ENCODE measurements around the gene PPDPF. TPM values are rescaled to one million over a fixed set of nuclear protein-coding genes. Genes with fewer than 3 reads are reported as not detected.

The PPDPF gene
- total RNA-seq, 1 experiment from 2014 or later: 149 TPM

- TF ChIP-seq, protein P1, sequence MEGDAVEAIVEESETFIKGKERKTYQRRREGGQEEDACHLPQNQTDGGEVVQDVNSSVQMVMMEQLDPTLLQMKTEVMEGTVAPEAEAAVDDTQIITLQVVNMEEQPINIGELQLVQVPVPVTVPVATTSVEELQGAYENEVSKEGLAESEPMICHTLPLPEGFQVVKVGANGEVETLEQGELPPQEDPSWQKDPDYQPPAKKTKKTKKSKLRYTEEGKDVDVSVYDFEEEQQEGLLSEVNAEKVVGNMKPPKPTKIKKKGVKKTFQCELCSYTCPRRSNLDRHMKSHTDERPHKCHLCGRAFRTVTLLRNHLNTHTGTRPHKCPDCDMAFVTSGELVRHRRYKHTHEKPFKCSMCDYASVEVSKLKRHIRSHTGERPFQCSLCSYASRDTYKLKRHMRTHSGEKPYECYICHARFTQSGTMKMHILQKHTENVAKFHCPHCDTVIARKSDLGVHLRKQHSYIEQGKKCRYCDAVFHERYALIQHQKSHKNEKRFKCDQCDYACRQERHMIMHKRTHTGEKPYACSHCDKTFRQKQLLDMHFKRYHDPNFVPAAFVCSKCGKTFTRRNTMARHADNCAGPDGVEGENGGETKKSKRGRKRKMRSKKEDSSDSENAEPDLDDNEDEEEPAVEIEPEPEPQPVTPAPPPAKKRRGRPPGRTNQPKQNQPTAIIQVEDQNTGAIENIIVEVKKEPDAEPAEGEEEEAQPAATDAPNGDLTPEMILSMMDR (conservative IDR thresholded peaks at IDR 0.05): no peak
- DNase-seq: no peak
- H4K20me1 ChIP-seq (ENCODE audit: control insufficient read depth, insufficient read depth, insufficient read length): peaks cover 3% of the 10 kb centered on the region
- Mint-ChIP-seq H3K27me3 (ENCODE audit: low read depth) (no peaks in the 10 kb centered on the region), H3K4me3 (no peak overlapping the region), H3K27ac (no peak overlapping the region), H3K9me3 (no peaks in the 10 kb centered on the region), H3K36me3 (ENCODE audit: insufficient read depth in 1 of 3, low read depth in 3 of 3) (no peaks in the 10 kb centered on the region; a peak in 1 of 7 replicates), H3K4me1 (peaks cover 15 to 32% of the 10 kb centered on the region in 2 experiments)
- no peaks in the 10 kb centered on the region for H3K27me3 ChIP-seq (ENCODE audit: insufficient read depth, low read length)
- no CpG with 5 or more reads among the region's 58 CpGs for WGBS (ENCODE audit: extremely low coverage, insufficient read length, low lambda C conversion rate)
- no peaks in the 10 kb centered on the region for H3K79me1 ChIP-seq (ENCODE audit: insufficient read depth, low read depth, low read length, poor library complexity, severe bottlenecking)
- no peaks in the 10 kb centered on the region for H3K79me2 ChIP-seq (ENCODE audit: insufficient read depth, low read length)
- no peak overlapping the region for H2BK120ac ChIP-seq (ENCODE audit: low read depth, low read length, poor library complexity, severe bottlenecking)
- H4K8ac ChIP-seq (replicated peaks; ENCODE audit: insufficient read length, low read depth, low read length): no peak overlapping the region
- H2AFZ ChIP-seq (ENCODE audit: low read length): no peak overlapping the region
- no peak overlapping the region for H3K27ac ChIP-seq (ENCODE audit: insufficient read length, low read depth, low read length)
- H4K5ac ChIP-seq (ENCODE audit: insufficient read length, low read depth, low read length): no peak overlapping the region
- no peak overlapping the region for H3T11ph ChIP-seq (ENCODE audit: low read length)
- H3K9ac ChIP-seq (ENCODE audit: extremely low read depth, insufficient read length, low read length): no peak overlapping the region
- no peak overlapping the region for H2BK12ac ChIP-seq (ENCODE audit: insufficient read length, low read depth, low read length)
- no peak overlapping the region for H2BK15ac ChIP-seq (ENCODE audit: low read depth, low read length)
- no peak overlapping the region for H3K23ac ChIP-seq (ENCODE audit: insufficient read length, low read depth, low read length)
- H3K9me3 ChIP-seq (ENCODE audit: control insufficient read depth, low read depth, low read length): no peaks in the 10 kb centered on the region
- no peak overlapping the region for H4K91ac ChIP-seq (ENCODE audit: insufficient read length, low read depth, low read length)
- H3K4me1 ChIP-seq (ENCODE audit: insufficient read depth, low read length): no peaks in the 10 kb centered on the region; the same call in 1 of the 2 replicates
- no peak overlapping the region for H2BK5ac ChIP-seq (ENCODE audit: insufficient read length, low read length)
- no peak overlapping the region for H3K18ac ChIP-seq (ENCODE audit: insufficient read length, low read depth, low read length)
- H2BK20ac ChIP-seq (ENCODE audit: low read depth, low read length, poor library complexity, severe bottlenecking): no peak overlapping the region
- H2AK5ac ChIP-seq (ENCODE audit: insufficient read length, low read length): no peak overlapping the region
- H3K14ac ChIP-seq (ENCODE audit: insufficient read depth, low read length): no peak overlapping the region; the same call in 1 of the 2 replicates
- no peak overlapping the region for H3K4me2 ChIP-seq (ENCODE audit: insufficient read depth, insufficient read length, low read length)
- H3K4ac ChIP-seq (ENCODE audit: low read depth, low read length): no peak overlapping the region
- no peaks in the 10 kb centered on the region for H3K23me2 ChIP-seq (ENCODE audit: insufficient read length, low read depth, low read length, poor library complexity, severe bottlenecking)
- no peak overlapping the region for H3K56ac ChIP-seq (ENCODE audit: insufficient read length, low read depth, low read length)
Observed at GRCh38 chr20:63546956-63547724, 26.6 kb downstream of the PPDPF start.
